ENCODE measurements around the gene S100P. TPM values are rescaled to one million over a fixed set of nuclear protein-coding genes. Genes with fewer than 3 reads are reported as not detected.

The S100P gene
- total RNA-seq, 1 donor from 2014 or later, result not detected

- no peak overlapping the region for H3K4me3 ChIP-seq
- H3K4me1 ChIP-seq, result peaks cover 8% of the 10 kb centered on the region
- DNase-seq, result no peak
- no peak for TF ChIP-seq CTCF (IDR thresholded peaks at IDR 0.05; ENCODE audit: borderline replicate concordance)
- H3K27ac ChIP-seq (replicated peaks), result no peak overlapping the region
- no peaks in the 10 kb centered on the region for H3K9me3 ChIP-seq (replicated peaks)
- H3K27me3 ChIP-seq (ENCODE audit: low read depth), result peaks cover 11% of the 10 kb centered on the region
- no peaks in the 10 kb centered on the region for H3K36me3 ChIP-seq
- intact Hi-C loops (cut with micrococcal nuclease), result no loop called here
Observed at GRCh38 chr4:6655924-6656323, 37.8 kb upstream of the S100P start.

- peaks cover 15% of the 10 kb centered on the region for H3K27me3 ChIP-seq (ENCODE audit: low read depth)
- peaks cover 8% of the 10 kb centered on the region for H3K4me1 ChIP-seq
- no peak for TF ChIP-seq CTCF (IDR thresholded peaks at IDR 0.05; ENCODE audit: borderline replicate concordance)
- no peak overlapping the region for H3K4me3 ChIP-seq
- no peaks in the 10 kb centered on the region for H3K36me3 ChIP-seq
- intact Hi-C loops (cut with micrococcal nuclease), result no loop called here
- H3K9me3 ChIP-seq (replicated peaks), result no peaks in the 10 kb centered on the region
- H3K27ac ChIP-seq (replicated peaks), result no peak overlapping the region
- DNase-seq, result no peak
Observed at GRCh38 chr4:6657242-6658208, 36.2 kb upstream of the S100P start.

GRCh38 chr4:6658209-6658595, 35.5 kb upstream of the S100P start:
- Histone ChIP-seq H3K36me3 (no peaks in the 10 kb centered on the region), H3K27ac (replicated peaks) (peak overlapping the region; percentile 68), H3K9me3 (replicated peaks) (no peaks in the 10 kb centered on the region), H3K4me1 (peaks cover 8% of the 10 kb centered on the region), H3K4me3 (peak overlapping the region; percentile 59), H3K27me3 (ENCODE audit: low read depth) (peaks cover 22% of the 10 kb centered on the region)
- TF ChIP-seq CTCF (IDR thresholded peaks at IDR 0.05; ENCODE audit: borderline replicate concordance), result no peak
- intact Hi-C loops (cut with micrococcal nuclease), result no loop called here
- DNase-seq, result no peak

- Histone ChIP-seq H3K27me3 (ENCODE audit: low read depth) (peaks cover 26% of the 10 kb centered on the region), H3K9me3 (replicated peaks) (no peaks in the 10 kb centered on the region), H3K36me3 (no peaks in the 10 kb centered on the region), H3K4me3 (peak overlapping the region; percentile 59), H3K27ac (replicated peaks) (peak overlapping the region; percentile 68), H3K4me1 (peaks cover 8% of the 10 kb centered on the region)
- no peak for TF ChIP-seq CTCF (IDR thresholded peaks at IDR 0.05; ENCODE audit: borderline replicate concordance)
- intact Hi-C loops (cut with micrococcal nuclease), result no loop called here
- peak; percentile 53 for DNase-seq
Observed at GRCh38 chr4:6658597-6659075, 35.0 kb upstream of the S100P start.

- no peak overlapping the region for H3K27ac ChIP-seq (replicated peaks)
- peaks cover 20% of the 10 kb centered on the region for H3K4me1 ChIP-seq
- no peak for TF ChIP-seq CTCF (IDR thresholded peaks at IDR 0.05; ENCODE audit: borderline replicate concordance)
- peaks cover 38% of the 10 kb centered on the region for H3K27me3 ChIP-seq (ENCODE audit: low read depth)
- H3K9me3 ChIP-seq (replicated peaks), result no peaks in the 10 kb centered on the region
- H3K4me3 ChIP-seq, result no peak overlapping the region
- no peak for DNase-seq
- no peaks in the 10 kb centered on the region for H3K36me3 ChIP-seq
- intact Hi-C loops (cut with micrococcal nuclease), result no loop called here
Observed at GRCh38 chr4:6659897-6660296, 33.8 kb upstream of the S100P start.

Measured in left ventricle myocardium inferior (tissue), 1 donor.